ENCODE measurements around the gene ADAMTSL1. TPM values are rescaled to one million over a fixed set of nuclear protein-coding genes. Genes with fewer than 3 reads are reported as not detected.

ADAMTSL1 gene
- total RNA-seq, 2 donors from 2014 or later = 3.4 to 3.8 TPM

DNA sequence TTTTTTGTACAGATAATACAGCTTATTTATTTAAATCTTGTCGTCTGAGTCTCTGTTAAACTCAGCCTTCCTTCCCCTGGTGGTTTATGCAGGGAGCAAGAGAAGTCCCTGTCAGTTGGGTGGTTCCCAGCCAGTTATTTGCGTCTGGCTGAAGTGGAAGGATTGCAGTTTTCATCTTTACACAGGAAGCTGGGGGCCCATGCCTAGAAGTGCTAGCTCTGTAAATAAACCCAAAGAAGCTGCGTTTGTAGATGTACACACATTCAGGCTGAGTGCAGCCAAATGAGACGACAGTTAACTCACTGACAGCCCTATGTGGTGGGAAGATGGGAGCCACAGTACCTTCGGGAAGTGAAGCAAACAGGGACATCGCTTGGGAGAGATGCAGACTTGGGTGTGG lies 437.0 kb downstream of the ADAMTSL1 start:
- Histone ChIP-seq H3K9me3 (no peaks in the 10 kb centered on the region), H3K36me3 (no peaks in the 10 kb centered on the region), H3K4me3 (no peak overlapping the region), H3K27me3 (no peaks in the 10 kb centered on the region), H3K4me1 (no peaks in the 10 kb centered on the region), H3K27ac (no peak overlapping the region)
- TF ChIP-seq CTCF (IDR thresholded peaks at IDR 0.05) = no peak
- DNase-seq (ENCODE audit: low spot score) = no peak

DNA sequence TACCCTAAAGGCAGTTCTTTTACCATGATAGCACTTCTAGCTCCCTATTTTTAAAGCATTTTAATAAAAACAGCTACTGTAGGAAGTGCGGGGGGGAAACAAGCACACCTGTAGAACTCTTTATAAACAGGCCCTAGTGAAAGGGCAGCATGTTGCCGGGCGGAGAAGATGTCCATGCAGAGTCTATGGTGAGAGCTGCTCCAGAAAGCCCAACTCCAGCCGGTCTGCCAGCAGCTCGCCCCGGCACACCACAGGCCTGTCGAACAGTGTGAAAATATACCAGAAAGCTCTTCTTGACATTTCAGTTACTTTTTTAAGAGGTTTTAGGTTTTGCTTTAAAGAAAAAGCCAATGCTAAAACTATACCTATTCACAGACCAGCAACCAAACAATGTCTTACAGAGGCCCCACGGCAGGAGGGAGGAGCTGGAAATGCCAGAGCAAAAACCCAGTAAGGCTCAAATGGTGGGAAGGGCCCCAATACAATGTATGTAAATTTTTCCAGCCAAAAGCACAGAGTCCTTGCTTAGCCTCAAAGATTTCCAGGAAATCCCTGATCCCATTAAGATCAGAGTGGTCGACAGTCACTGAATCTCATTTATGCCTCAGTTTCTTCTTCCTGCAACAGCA lies 437.9 kb downstream of the ADAMTSL1 start:
- Histone ChIP-seq H3K27ac (no peak overlapping the region), H3K4me3 (no peak overlapping the region), H3K4me1 (no peaks in the 10 kb centered on the region), H3K36me3 (no peaks in the 10 kb centered on the region), H3K9me3 (no peaks in the 10 kb centered on the region), H3K27me3 (no peaks in the 10 kb centered on the region)
- TF ChIP-seq CTCF (IDR thresholded peaks at IDR 0.05) = no peak
- DNase-seq (ENCODE audit: low spot score) = no peak

- H3K9me3 ChIP-seq = no peaks in the 10 kb centered on the region
- H3K4me1 ChIP-seq = no peaks in the 10 kb centered on the region
- no peaks in the 10 kb centered on the region for H3K36me3 ChIP-seq
- TF ChIP-seq CTCF (IDR thresholded peaks at IDR 0.05) = no peak
- H3K4me3 ChIP-seq = no peak overlapping the region
- DNase-seq (ENCODE audit: low spot score) = no peak
- H3K27ac ChIP-seq = no peak overlapping the region
- no peaks in the 10 kb centered on the region for H3K27me3 ChIP-seq
These were observed 446.5 kb downstream of the ADAMTSL1 start for GRCh38 chr9:18920141-18921084.

DNA sequence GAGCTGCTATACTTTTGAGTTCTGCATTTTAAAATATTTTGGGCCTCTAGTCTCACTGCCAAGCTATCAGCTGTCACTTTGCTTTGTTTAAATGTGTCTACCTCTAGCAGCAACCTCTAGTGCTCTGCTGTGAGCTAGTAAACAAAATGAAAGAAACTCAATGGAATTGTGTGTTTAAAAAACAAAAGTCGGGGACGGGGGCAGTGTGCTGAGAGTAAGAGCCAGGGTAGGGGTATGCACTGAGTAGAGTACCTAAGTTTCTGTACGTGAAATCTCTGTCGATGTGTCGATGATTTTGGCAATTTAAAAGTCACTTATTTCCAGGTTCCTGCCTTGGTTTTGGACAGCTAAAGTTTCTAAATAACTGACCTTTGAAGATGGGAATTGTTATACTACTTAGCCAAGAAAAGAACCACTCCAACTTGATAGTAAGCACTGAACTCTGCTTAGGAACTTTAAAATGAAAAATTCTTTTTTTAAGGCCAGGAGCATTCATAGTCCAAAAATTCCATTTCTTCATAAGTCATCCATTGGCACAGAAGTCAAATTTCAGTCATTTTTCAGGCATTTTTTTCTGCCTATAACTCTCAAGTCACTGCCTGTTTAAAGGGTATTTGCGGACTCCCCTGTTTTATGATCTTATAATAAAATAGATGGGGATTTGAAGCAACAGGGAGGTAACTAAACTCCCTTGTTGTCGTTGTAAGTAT lies 447.6 kb downstream of the ADAMTSL1 start:
- Histone ChIP-seq H3K27ac (no peak overlapping the region), H3K4me3 (no peak overlapping the region), H3K9me3 (no peaks in the 10 kb centered on the region), H3K36me3 (no peaks in the 10 kb centered on the region), H3K27me3 (no peaks in the 10 kb centered on the region), H3K4me1 (no peaks in the 10 kb centered on the region)
- DNase-seq (ENCODE audit: low spot score) = no peak
- TF ChIP-seq CTCF (IDR thresholded peaks at IDR 0.05) = no peak

DNA sequence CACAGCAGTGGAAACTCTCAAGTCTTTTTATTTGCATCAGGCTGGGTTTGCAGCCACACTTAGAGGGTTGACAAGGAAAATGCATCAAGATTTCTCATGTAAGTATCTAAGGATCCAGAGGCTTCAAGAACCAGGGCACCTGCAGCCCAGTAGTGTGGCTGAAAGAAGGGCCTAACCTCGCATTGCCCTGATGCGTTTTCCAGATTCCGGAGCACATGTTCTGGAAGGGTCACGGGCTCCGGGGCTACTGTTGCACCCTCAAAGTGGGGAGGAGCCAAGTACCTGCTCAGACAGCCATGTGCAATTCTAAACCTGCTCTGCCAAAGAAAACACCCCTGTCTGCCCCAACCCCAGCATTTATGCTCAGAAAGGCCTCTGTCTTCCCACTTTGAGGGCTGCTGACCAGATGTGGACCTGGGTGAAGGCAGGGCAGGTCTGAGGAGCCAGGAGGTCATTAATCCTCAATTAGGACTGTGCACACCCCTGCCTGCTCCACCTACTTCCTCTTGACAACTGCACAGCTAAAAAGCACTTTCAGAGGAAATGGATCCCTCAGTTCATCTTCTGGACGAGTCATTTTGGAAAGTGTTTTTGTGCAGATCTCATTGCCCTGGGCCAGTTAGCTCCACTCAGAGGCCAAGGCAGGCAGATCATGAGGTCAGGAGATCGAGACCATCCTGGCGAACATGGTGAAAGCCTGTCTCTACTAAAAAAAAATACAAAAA lies 448.4 kb downstream of the ADAMTSL1 start:
- Histone ChIP-seq H3K27me3 (no peaks in the 10 kb centered on the region), H3K27ac (no peak overlapping the region), H3K4me3 (no peak overlapping the region), H3K4me1 (no peaks in the 10 kb centered on the region), H3K9me3 (no peaks in the 10 kb centered on the region), H3K36me3 (no peaks in the 10 kb centered on the region)
- DNase-seq (ENCODE audit: low spot score) = no peak
- no peak for TF ChIP-seq CTCF (IDR thresholded peaks at IDR 0.05)

Data from right atrium auricular region (tissue), 2 donors.